ENCODE data around the gene SDF4.

DNA sequence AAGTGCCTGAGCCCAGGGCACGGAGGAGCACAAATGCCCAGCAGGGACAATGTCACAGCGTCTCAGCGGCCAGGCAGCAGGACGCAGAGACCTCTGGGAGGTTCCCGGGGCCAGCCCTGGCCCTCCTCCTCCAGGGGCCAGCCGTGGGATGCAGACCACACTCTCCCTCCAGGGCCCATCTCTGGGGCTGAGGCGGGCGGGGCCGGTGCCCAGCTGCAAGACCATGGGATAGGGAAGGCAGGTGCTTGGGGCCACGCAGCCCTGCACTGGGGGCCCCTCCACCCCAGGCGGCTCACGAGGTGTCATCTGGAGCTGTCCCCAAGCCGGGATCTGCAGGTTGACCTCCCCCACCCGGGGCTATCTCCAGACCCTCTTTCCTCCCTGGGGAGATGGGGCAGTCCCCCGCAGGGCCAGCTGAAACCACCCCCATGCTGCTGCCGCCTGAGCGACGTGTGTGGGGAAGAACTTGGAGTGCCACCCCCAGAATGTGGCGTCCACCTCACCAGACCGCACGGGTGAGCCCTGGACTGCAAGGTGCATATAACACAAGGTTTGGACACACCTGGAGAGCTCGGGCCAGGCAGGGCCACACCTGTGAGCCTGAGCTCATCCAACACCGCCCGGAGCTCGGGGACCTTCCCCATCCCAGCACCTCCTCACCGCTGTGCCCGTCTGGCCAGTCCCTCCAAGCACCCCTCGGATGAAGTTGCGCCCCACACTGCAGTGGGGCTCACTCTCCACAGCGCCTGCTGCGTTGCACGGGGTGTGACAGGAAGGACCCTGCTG lies 62.2 kb downstream of the SDF4 start:
- TF ChIP-seq, protein P1, sequence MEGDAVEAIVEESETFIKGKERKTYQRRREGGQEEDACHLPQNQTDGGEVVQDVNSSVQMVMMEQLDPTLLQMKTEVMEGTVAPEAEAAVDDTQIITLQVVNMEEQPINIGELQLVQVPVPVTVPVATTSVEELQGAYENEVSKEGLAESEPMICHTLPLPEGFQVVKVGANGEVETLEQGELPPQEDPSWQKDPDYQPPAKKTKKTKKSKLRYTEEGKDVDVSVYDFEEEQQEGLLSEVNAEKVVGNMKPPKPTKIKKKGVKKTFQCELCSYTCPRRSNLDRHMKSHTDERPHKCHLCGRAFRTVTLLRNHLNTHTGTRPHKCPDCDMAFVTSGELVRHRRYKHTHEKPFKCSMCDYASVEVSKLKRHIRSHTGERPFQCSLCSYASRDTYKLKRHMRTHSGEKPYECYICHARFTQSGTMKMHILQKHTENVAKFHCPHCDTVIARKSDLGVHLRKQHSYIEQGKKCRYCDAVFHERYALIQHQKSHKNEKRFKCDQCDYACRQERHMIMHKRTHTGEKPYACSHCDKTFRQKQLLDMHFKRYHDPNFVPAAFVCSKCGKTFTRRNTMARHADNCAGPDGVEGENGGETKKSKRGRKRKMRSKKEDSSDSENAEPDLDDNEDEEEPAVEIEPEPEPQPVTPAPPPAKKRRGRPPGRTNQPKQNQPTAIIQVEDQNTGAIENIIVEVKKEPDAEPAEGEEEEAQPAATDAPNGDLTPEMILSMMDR (conservative IDR thresholded peaks at IDR 0.05): no peak
- no peak for TF ChIP-seq EZH2 (IDR thresholded peaks at IDR 0.05; ENCODE audit: low read depth)
